ENCODE results near the gene GNG14. TPM values are rescaled to one million over a fixed set of nuclear protein-coding genes. Genes with fewer than 3 reads are reported as not detected.
"Not testable (repeated sequence)": the region's sequence is repeated elsewhere in the genome, so short reads cannot be mapped to it uniquely, and the experiment has no call there.

The GNG14 gene
- polyA plus RNA-seq, 1 donor = 0.33 TPM

GRCh38 chr19:12678039-12678438 lies 9.8 kb upstream of the GNG14 start:
- 20% methylated on average over 1 of the region's 5 CpGs for WGBS (ENCODE audit: insufficient coverage, low lambda C conversion rate)
- DNase-seq = peak; percentile 69 to 74
- not testable (repeated sequence) for H3K27me3 ChIP-seq (ENCODE audit: control insufficient read depth, insufficient read depth, low read length); H3K4me3 ChIP-seq (ENCODE audit: low read length); H3K4me1 ChIP-seq (ENCODE audit: control insufficient read depth, insufficient read depth, low read length); H3K27ac ChIP-seq (ENCODE audit: low read length); H3K9me3 ChIP-seq (ENCODE audit: control insufficient read depth, low read depth, low read length)
- peaks cover 61% of the 10 kb centered on the region for H3K36me3 ChIP-seq (ENCODE audit: control insufficient read depth, insufficient read depth, low read length)

- H3K4me1 ChIP-seq (ENCODE audit: control insufficient read depth, insufficient read depth, low read length) = no peaks in the 10 kb centered on the region
- H3K27me3 ChIP-seq (ENCODE audit: control insufficient read depth, insufficient read depth, low read length) = no peaks in the 10 kb centered on the region
- no peak overlapping the region for H3K4me3 ChIP-seq (ENCODE audit: low read length)
- no peak for DNase-seq
- H3K36me3 ChIP-seq (ENCODE audit: control insufficient read depth, insufficient read depth, low read length) = peaks cover 48% of the 10 kb centered on the region
- no CpG with 5 or more reads among the region's 9 CpGs for WGBS (ENCODE audit: insufficient coverage, low lambda C conversion rate)
- no peaks in the 10 kb centered on the region for H3K9me3 ChIP-seq (ENCODE audit: control insufficient read depth, low read depth, low read length)
- no peak overlapping the region for H3K27ac ChIP-seq (ENCODE audit: low read length)
These were observed 7.8 kb upstream of the GNG14 start for GRCh38 chr19:12680034-12680433.

- H3K9me3 ChIP-seq (ENCODE audit: control insufficient read depth, low read depth, low read length) = no peaks in the 10 kb centered on the region
- H3K4me3 ChIP-seq (ENCODE audit: low read length) = peak within 1 kb of the TSS; percentile 96
- 0% methylated on average over 1 of the region's 68 CpGs for WGBS (ENCODE audit: insufficient coverage, low lambda C conversion rate)
- DNase-seq = peak; percentile 96 to 98
- H3K36me3 ChIP-seq (ENCODE audit: control insufficient read depth, insufficient read depth, low read length) = peaks cover 35% of the 10 kb centered on the region
- no peaks in the 10 kb centered on the region for H3K27me3 ChIP-seq (ENCODE audit: control insufficient read depth, insufficient read depth, low read length)
- peak within 1 kb of the TSS; percentile 99 for H3K27ac ChIP-seq (ENCODE audit: low read length)
- no peaks in the 10 kb centered on the region for H3K4me1 ChIP-seq (ENCODE audit: control insufficient read depth, insufficient read depth, low read length)
These were observed 6.5 kb upstream of the GNG14 start, which contains the start of gene DHPS for GRCh38 chr19:12681074-12681987. Gene DHPS, minus strand, starts transcription at chr19:12681880. Its CDS starts 114 bp downstream, at chr19:12681766.

- no peak overlapping the region for H3K27ac ChIP-seq (ENCODE audit: low read length)
- no peaks in the 10 kb centered on the region for H3K9me3 ChIP-seq (ENCODE audit: control insufficient read depth, low read depth, low read length)
- no peaks in the 10 kb centered on the region for H3K27me3 ChIP-seq (ENCODE audit: control insufficient read depth, insufficient read depth, low read length)
- no peaks in the 10 kb centered on the region for H3K4me1 ChIP-seq (ENCODE audit: control insufficient read depth, insufficient read depth, low read length)
- no peak overlapping the region for H3K4me3 ChIP-seq (ENCODE audit: low read length)
- WGBS (ENCODE audit: insufficient coverage, low lambda C conversion rate) = no CpG with 5 or more reads among the region's 3 CpGs
- H3K36me3 ChIP-seq (ENCODE audit: control insufficient read depth, insufficient read depth, low read length) = peaks cover 6% of the 10 kb centered on the region
- DNase-seq = no peak
These were observed 2.0 kb upstream of the GNG14 start for GRCh38 chr19:12685831-12686230.

- Histone ChIP-seq H3K9me3 (ENCODE audit: control insufficient read depth, low read depth, low read length) (no peaks in the 10 kb centered on the region), H3K27me3 (ENCODE audit: control insufficient read depth, insufficient read depth, low read length) (no peaks in the 10 kb centered on the region), H3K4me3 (ENCODE audit: low read length) (no peak overlapping the region), H3K27ac (ENCODE audit: low read length) (no peak overlapping the region), H3K4me1 (ENCODE audit: control insufficient read depth, insufficient read depth, low read length) (no peaks in the 10 kb centered on the region), H3K36me3 (ENCODE audit: control insufficient read depth, insufficient read depth, low read length) (peaks cover 6% of the 10 kb centered on the region)
- no CpG with 5 or more reads among the region's 12 CpGs for WGBS (ENCODE audit: insufficient coverage, low lambda C conversion rate)
- no peak for DNase-seq
These were observed 1.2 kb downstream of the GNG14 start for GRCh38 chr19:12689012-12689411.

- no peaks in the 10 kb centered on the region for H3K27me3 ChIP-seq (ENCODE audit: control insufficient read depth, insufficient read depth, low read length)
- H3K4me1 ChIP-seq (ENCODE audit: control insufficient read depth, insufficient read depth, low read length) = no peaks in the 10 kb centered on the region
- WGBS (ENCODE audit: insufficient coverage, low lambda C conversion rate) = no CpG with 5 or more reads among the region's 26 CpGs
- no peak for DNase-seq
- H3K4me3 ChIP-seq (ENCODE audit: low read length) = no peak overlapping the region
- no peak overlapping the region for H3K27ac ChIP-seq (ENCODE audit: low read length)
- no peaks in the 10 kb centered on the region for H3K9me3 ChIP-seq (ENCODE audit: control insufficient read depth, low read depth, low read length)
- H3K36me3 ChIP-seq (ENCODE audit: control insufficient read depth, insufficient read depth, low read length) = peaks cover 6% of the 10 kb centered on the region
These were observed 1.9 kb downstream of the GNG14 start for GRCh38 chr19:12689581-12690216.

GRCh38 chr19:12692960-12693359 lies 5.2 kb downstream of the GNG14 start:
- no peak overlapping the region for H3K4me3 ChIP-seq (ENCODE audit: low read length)
- H3K36me3 ChIP-seq (ENCODE audit: control insufficient read depth, insufficient read depth, low read length) = peaks cover 6% of the 10 kb centered on the region
- WGBS (ENCODE audit: insufficient coverage, low lambda C conversion rate) = no CpG with 5 or more reads among the region's 5 CpGs
- peaks cover 12% of the 10 kb centered on the region for H3K4me1 ChIP-seq (ENCODE audit: control insufficient read depth, insufficient read depth, low read length)
- no peak for DNase-seq
- H3K27me3 ChIP-seq (ENCODE audit: control insufficient read depth, insufficient read depth, low read length) = no peaks in the 10 kb centered on the region
- no peak overlapping the region for H3K27ac ChIP-seq (ENCODE audit: low read length)
- no peaks in the 10 kb centered on the region for H3K9me3 ChIP-seq (ENCODE audit: control insufficient read depth, low read depth, low read length)

- H3K27me3 ChIP-seq (ENCODE audit: control insufficient read depth, insufficient read depth, low read length) = no peaks in the 10 kb centered on the region
- H3K27ac ChIP-seq (ENCODE audit: low read length) = no peak overlapping the region
- H3K4me3 ChIP-seq (ENCODE audit: low read length) = no peak overlapping the region
- H3K36me3 ChIP-seq (ENCODE audit: control insufficient read depth, insufficient read depth, low read length) = peaks cover 10% of the 10 kb centered on the region
- WGBS (ENCODE audit: insufficient coverage, low lambda C conversion rate) = no CpG with 5 or more reads among the region's 16 CpGs
- no peaks in the 10 kb centered on the region for H3K9me3 ChIP-seq (ENCODE audit: control insufficient read depth, low read depth, low read length)
- H3K4me1 ChIP-seq (ENCODE audit: control insufficient read depth, insufficient read depth, low read length) = peaks cover 12% of the 10 kb centered on the region
- DNase-seq = no peak
These were observed 6.8 kb downstream of the GNG14 start for GRCh38 chr19:12694641-12695040.

- no peaks in the 10 kb centered on the region for H3K9me3 ChIP-seq (ENCODE audit: control insufficient read depth, low read depth, low read length)
- H3K4me1 ChIP-seq (ENCODE audit: control insufficient read depth, insufficient read depth, low read length) = peaks cover 12% of the 10 kb centered on the region
- WGBS (ENCODE audit: insufficient coverage, low lambda C conversion rate) = no CpG with 5 or more reads among the region's 2 CpGs
- no peak for DNase-seq
- H3K36me3 ChIP-seq (ENCODE audit: control insufficient read depth, insufficient read depth, low read length) = peaks cover 13% of the 10 kb centered on the region
- no peak overlapping the region for H3K4me3 ChIP-seq (ENCODE audit: low read length)
- no peak overlapping the region for H3K27ac ChIP-seq (ENCODE audit: low read length)
- H3K27me3 ChIP-seq (ENCODE audit: control insufficient read depth, insufficient read depth, low read length) = no peaks in the 10 kb centered on the region
These were observed 7.3 kb downstream of the GNG14 start for GRCh38 chr19:12695096-12695495.

GRCh38 chr19:12695514-12695913 lies 7.7 kb downstream of the GNG14 start:
- Histone ChIP-seq H3K36me3 (ENCODE audit: control insufficient read depth, insufficient read depth, low read length) (peaks cover 16% of the 10 kb centered on the region), H3K4me1 (ENCODE audit: control insufficient read depth, insufficient read depth, low read length) (peaks cover 12% of the 10 kb centered on the region), H3K4me3 (ENCODE audit: low read length) (peak overlapping the region; percentile 98), H3K9me3 (ENCODE audit: control insufficient read depth, low read depth, low read length) (no peaks in the 10 kb centered on the region), H3K27me3 (ENCODE audit: control insufficient read depth, insufficient read depth, low read length) (no peaks in the 10 kb centered on the region), H3K27ac (ENCODE audit: low read length) (no peak overlapping the region)
- no peak for DNase-seq
- no CpG with 5 or more reads among the region's 1 CpG for WGBS (ENCODE audit: insufficient coverage, low lambda C conversion rate)
